Astrocyte (in vitro differentiated cells and primary cell): Measurements from ENCODE around the gene LGMN.

ENCODE experiments used
- CTCF ChIP-seq: IDR thresholded peaks from 2 replicates; pipeline ENCODE4 v1.5.1; 2011; ENCODE audit warnings: low read depth, mild to moderate bottlenecking, inconsistent platforms, low read length, moderate library complexity; ENCODE audit not compliant: insufficient read depth
- EZH2 ChIP-seq: IDR thresholded peaks from 2 replicates; pipeline ENCODE4 v1.6.1; 2012; ENCODE audit warnings: mild to moderate bottlenecking, low read length, inconsistent platforms; ENCODE audit not compliant: insufficient read depth

GRCh38 chr14:92774572-92774971, 26.1 kb upstream of the LGMN start:
- TF ChIP-seq CTCF (no peak), EZH2 (no peak)
